Gastroesophageal sphincter (tissue), 4 donors: ENCODE data around the gene BNIP5. TPM values are rescaled to one million over a fixed set of nuclear protein-coding genes. Genes with fewer than 3 reads are reported as not detected.

ENCODE experiments used
- ATAC-seq: fragments of 150-250 bp; one replicate; pipeline ENCODE4 v1.9.1; 2016; ENCODE audit warnings: mild to moderate bottlenecking, moderate library complexity
- H3K27ac ChIP-seq, 4 donors: fragments of 200-600 bp; sonication (generic) in 3 of 4; 1 replicate in 3 of 4; 2 replicates in 1 of 4; pipeline ENCODE4 v1.5.1; 2016 to 2019
- H3K27me3 ChIP-seq: fragments of 200-600 bp; sonication (generic); one replicate; pipeline ENCODE4 v1.5.1; 2019
- H3K36me3 ChIP-seq, 2 donors: fragments of 200-600 bp; sonication (generic); one replicate each; pipeline ENCODE4 v1.5.1; 2019; ENCODE audit warnings: control low read depth in 1 of 2
- H3K4me1 ChIP-seq, 3 donors: fragments of 200-600 bp; sonication (generic); 1 replicate in 2 of 3; 2 replicates in 1 of 3; pipeline ENCODE4 v1.5.1; 2016 to 2019; ENCODE audit warnings: control low read depth in 2 of 3
- H3K4me3 ChIP-seq, 2 donors: fragments of 200-600 bp; sonication (generic); one replicate each; pipeline ENCODE4 v1.5.1; 2019; ENCODE audit warnings: mild to moderate bottlenecking in 1 of 2, moderate library complexity in 1 of 2
- H3K9me3 ChIP-seq, 3 donors: fragments of 200-600 bp; sonication (generic); one replicate each; pipeline ENCODE4 v1.5.1; 2017 to 2019; ENCODE audit warnings: control low read depth in 2 of 3
- CTCF ChIP-seq, 4 experiments: fragments of 200-600 bp in 2 of 4; fragments of 450-650 bp in 2 of 4; sonication (generic) in 1 of 4; IDR thresholded peaks; one replicate each; pipeline ENCODE4 v1.5.1; 2017 to 2019; ENCODE audit warnings: antibody characterized with exemption in 4 of 4, mild to moderate bottlenecking in 2 of 4, moderate library complexity in 2 of 4
- EP300 ChIP-seq: sonication (generic); formaldehyde crosslinking; IDR thresholded peaks from one replicate; pipeline ENCODE4 v1.6.1; 2017; ENCODE audit warnings: antibody characterized with exemption, mild to moderate bottlenecking
- POLR2A ChIP-seq, 2 donors: fragments of 450-650 bp; IDR thresholded peaks; one replicate each; pipeline ENCODE4 v1.6.1; 2017; ENCODE audit warnings: antibody characterized with exemption in 2 of 2, mild to moderate bottlenecking in 2 of 2, moderate library complexity in 1 of 2
- POLR2AphosphoS5 ChIP-seq: sonication (generic); formaldehyde crosslinking; IDR thresholded peaks from one replicate; pipeline ENCODE4 v1.6.1; 2017; ENCODE audit warnings: antibody characterized with exemption
- WGBS, 2 donors: methylation state at CpG; one replicate each; pipeline ENCODE4 v1.1.5; 2018; ENCODE audit warnings: low coverage in 1 of 2; 5-methylcytosine and 5-hydroxymethylcytosine counted together
- total RNA-seq, 4 donors: library from RNA; depleted of rRNA; stranded (reverse); fragments of >200 nt; gene quantifications; one replicate each; pipeline ENCODE4 v1.1.0, GENCODE V29; 2016

BNIP5 gene
- total RNA-seq, 4 donors from 2014 or later: not detected

GRCh38 chr6:36350082-36350481 lies 13.4 kb upstream of the BNIP5 start:
- H3K36me3 ChIP-seq: no peaks in the 10 kb centered on the region
- no peak overlapping the region for H3K4me3 ChIP-seq
- 76% methylated on average over 4 of the region's 4 CpGs; no CpG with 5 or more reads in 1 of the 2 donors for WGBS, 2 donors
- no peak for TF ChIP-seq POLR2A (IDR thresholded peaks at IDR 0.05)
- no peak for TF ChIP-seq EP300
- TF ChIP-seq POLR2AphosphoS5: no peak
- TF ChIP-seq CTCF (IDR thresholded peaks at IDR 0.05): no peak
- no peak overlapping the region for H3K27ac ChIP-seq
- H3K27me3 ChIP-seq: no peaks in the 10 kb centered on the region
- no peak for ATAC-seq
- peaks cover 0 to 5% (median 0%) of the 10 kb centered on the region in 3 donors for H3K4me1 ChIP-seq
- H3K9me3 ChIP-seq: no peaks in the 10 kb centered on the region

- Histone ChIP-seq H3K4me1 (peaks cover 0 to 5% (median 0%) of the 10 kb centered on the region in 3 donors), H3K4me3 (no peak overlapping the region), H3K27me3 (no peaks in the 10 kb centered on the region), H3K27ac (no peak overlapping the region), H3K9me3 (no peaks in the 10 kb centered on the region), H3K36me3 (no peaks in the 10 kb centered on the region)
- TF ChIP-seq POLR2A (IDR thresholded peaks at IDR 0.05) (no peak), EP300 (no peak), CTCF (IDR thresholded peaks at IDR 0.05) (no peak), POLR2AphosphoS5 (no peak)
- WGBS, 2 donors: 81 to 84% methylated on average over 5 to 6 of the region's 6 CpGs
- no peak for ATAC-seq
Observed at GRCh38 chr6:36349240-36349639, 12.6 kb upstream of the BNIP5 start.

GRCh38 chr6:36347621-36348020 lies 10.9 kb upstream of the BNIP5 start:
- TF ChIP-seq CTCF (IDR thresholded peaks at IDR 0.05): no peak
- TF ChIP-seq EP300: no peak
- no peak for TF ChIP-seq POLR2AphosphoS5
- no peak for TF ChIP-seq POLR2A (IDR thresholded peaks at IDR 0.05)
- Histone ChIP-seq H3K36me3 (no peaks in the 10 kb centered on the region), H3K27ac (no peak overlapping the region), H3K4me1 (peaks cover 0 to 5% (median 0%) of the 10 kb centered on the region in 3 donors), H3K4me3 (no peak overlapping the region), H3K9me3 (no peaks in the 10 kb centered on the region), H3K27me3 (no peaks in the 10 kb centered on the region)
- WGBS, 2 donors: 94 to 95% methylated on average over 3 of the region's 4 CpGs
- ATAC-seq: no peak

GRCh38 chr6:36346486-36347273 lies 10.0 kb upstream of the BNIP5 start:
- WGBS, 2 donors: 86 to 92% methylated on average over 14 to 15 of the region's 20 CpGs
- peaks cover 0 to 5% (median 0%) of the 10 kb centered on the region in 3 donors for H3K4me1 ChIP-seq
- no peaks in the 10 kb centered on the region for H3K36me3 ChIP-seq
- H3K9me3 ChIP-seq: no peaks in the 10 kb centered on the region
- no peak overlapping the region for H3K27ac ChIP-seq
- H3K27me3 ChIP-seq: peaks cover 3% of the 10 kb centered on the region
- no peak for ATAC-seq
- no peak overlapping the region for H3K4me3 ChIP-seq
- no peak for TF ChIP-seq POLR2AphosphoS5
- TF ChIP-seq POLR2A (IDR thresholded peaks at IDR 0.05): no peak
- TF ChIP-seq CTCF (IDR thresholded peaks at IDR 0.05): no peak
